ENCODE results near the gene FLYWCH2.

Gene FLYWCH2

GRCh38 chr16:2924901-2925755 lies 42.1 kb downstream of the FLYWCH2 start:
- H2AFZ ChIP-seq (ENCODE audit: low read length): no peak overlapping the region
- no peak overlapping the region for H3K4me3 ChIP-seq (ENCODE audit: low read depth, low read length, poor library complexity, severe bottlenecking)
- H3K27ac ChIP-seq (ENCODE audit: low read depth, low read length, poor library complexity, severe bottlenecking): no peak overlapping the region
- H3K9me2 ChIP-seq (ENCODE audit: low read depth, low read length): no peaks in the 10 kb centered on the region
- no peak overlapping the region for H3K9ac ChIP-seq (ENCODE audit: low read length)
- H3K4me1 ChIP-seq (ENCODE audit: insufficient read depth, low read length, severe bottlenecking): peaks cover 4% of the 10 kb centered on the region
- no peak overlapping the region for H3K4me2 ChIP-seq (ENCODE audit: low read length)
- H3K36me3 ChIP-seq (ENCODE audit: insufficient read depth, low read length): peaks cover 9% of the 10 kb centered on the region; the same call in 1 of the 2 replicates
- TF ChIP-seq CTCF (IDR thresholded peaks at IDR 0.05; ENCODE audit: low read length) (no peak), EZH2 (IDR thresholded peaks at IDR 0.05; ENCODE audit: borderline replicate concordance, low read length) (no peak)
- no peaks in the 10 kb centered on the region for H3K9me3 ChIP-seq (ENCODE audit: low read length)
- H3F3A ChIP-seq (ENCODE audit: insufficient read depth, low read length): no peaks in the 10 kb centered on the region
- H3K27me3 ChIP-seq (ENCODE audit: insufficient read depth, low read length): no peaks in the 10 kb centered on the region
- no peaks in the 10 kb centered on the region for H3K79me2 ChIP-seq (ENCODE audit: insufficient read depth, low read length)
- H4K20me1 ChIP-seq (ENCODE audit: insufficient read depth, low read length): no peaks in the 10 kb centered on the region

GRCh38 chr16:2925951-2926649 lies 43.1 kb downstream of the FLYWCH2 start:
- TF ChIP-seq CTCF (IDR thresholded peaks at IDR 0.05; ENCODE audit: low read length): no peak
- no peak for TF ChIP-seq EZH2 (IDR thresholded peaks at IDR 0.05; ENCODE audit: borderline replicate concordance, low read length)
- peaks cover 6% of the 10 kb centered on the region; the same call in 1 of the 2 replicates for H3K36me3 ChIP-seq (ENCODE audit: insufficient read depth, low read length)
- no peaks in the 10 kb centered on the region for H3K9me3 ChIP-seq (ENCODE audit: low read length)
- H3K4me3 ChIP-seq (ENCODE audit: low read depth, low read length, poor library complexity, severe bottlenecking): no peak overlapping the region
- H3K79me2 ChIP-seq (ENCODE audit: insufficient read depth, low read length): no peaks in the 10 kb centered on the region
- H3K4me1 ChIP-seq (ENCODE audit: insufficient read depth, low read length, severe bottlenecking): peaks cover 4% of the 10 kb centered on the region
- no peak overlapping the region for H3K27ac ChIP-seq (ENCODE audit: low read depth, low read length, poor library complexity, severe bottlenecking)
- no peaks in the 10 kb centered on the region for H4K20me1 ChIP-seq (ENCODE audit: insufficient read depth, low read length)
- no peaks in the 10 kb centered on the region for H3F3A ChIP-seq (ENCODE audit: insufficient read depth, low read length)
- no peak overlapping the region for H3K4me2 ChIP-seq (ENCODE audit: low read length)
- no peak overlapping the region for H3K9ac ChIP-seq (ENCODE audit: low read length)
- H2AFZ ChIP-seq (ENCODE audit: low read length): no peak overlapping the region
- no peaks in the 10 kb centered on the region for H3K27me3 ChIP-seq (ENCODE audit: insufficient read depth, low read length)
- H3K9me2 ChIP-seq (ENCODE audit: low read depth, low read length): no peaks in the 10 kb centered on the region

- Histone ChIP-seq H3K4me3 (ENCODE audit: low read depth, low read length, poor library complexity, severe bottlenecking) (peak overlapping the region; percentile 25), H3K9me3 (ENCODE audit: low read length) (no peaks in the 10 kb centered on the region), H3K4me2 (ENCODE audit: low read length) (peak overlapping the region; percentile 51; the same call in 1 of the 2 replicates), H3K36me3 (ENCODE audit: insufficient read depth, low read length) (peaks cover 4% of the 10 kb centered on the region; the same call in 1 of the 2 replicates), H3K27ac (ENCODE audit: low read depth, low read length, poor library complexity, severe bottlenecking) (no peak overlapping the region), H3K79me2 (ENCODE audit: insufficient read depth, low read length) (no peaks in the 10 kb centered on the region), H3F3A (ENCODE audit: insufficient read depth, low read length) (no peaks in the 10 kb centered on the region), H3K27me3 (ENCODE audit: insufficient read depth, low read length) (no peaks in the 10 kb centered on the region), H4K20me1 (ENCODE audit: insufficient read depth, low read length) (no peaks in the 10 kb centered on the region), H3K9ac (ENCODE audit: low read length) (no peak overlapping the region), H3K9me2 (ENCODE audit: low read depth, low read length) (no peaks in the 10 kb centered on the region), H3K4me1 (ENCODE audit: insufficient read depth, low read length, severe bottlenecking) (peaks cover 4% of the 10 kb centered on the region), H2AFZ (ENCODE audit: low read length) (no peak overlapping the region)
- TF ChIP-seq CTCF (IDR thresholded peaks at IDR 0.05; ENCODE audit: low read length) (no peak), EZH2 (IDR thresholded peaks at IDR 0.05; ENCODE audit: borderline replicate concordance, low read length) (no peak)
Measured at GRCh38 chr16:2926650-2926999, 43.6 kb downstream of the FLYWCH2 start.

All from OCI-LY1 (cell line).